OCI-LY1 (cell line): ENCODE measurements around the gene BANF2.

Experiments used
- H2AFZ ChIP-seq: fragments of 200-600 bp; sonication (generic), shearing (Covaris generic); 2 replicates; pipeline ENCODE4 v1.6.0; 2014; ENCODE audit warnings: antibody characterized with exemption, mild to moderate bottlenecking, low read length
- H3F3A ChIP-seq: fragments of 200-600 bp; sonication (generic), shearing (Covaris generic); 2 replicates; pipeline ENCODE4 v1.6.0; 2014; ENCODE audit warnings: mild to moderate bottlenecking, antibody characterized with exemption, low read length, moderate library complexity; ENCODE audit not compliant: insufficient read depth
- H3K27ac ChIP-seq: fragments of 200-600 bp; sonication (generic); 2 replicates; pipeline ENCODE4 v1.5.1; 2014; ENCODE audit warnings: low read length, mixed run types, mild to moderate bottlenecking, low read depth; ENCODE audit not compliant: poor library complexity, severe bottlenecking
- H3K27me3 ChIP-seq: fragments of 200-600 bp; sonication (generic); 2 replicates; pipeline ENCODE4 v1.6.0; 2014; ENCODE audit warnings: antibody characterized with exemption, mild to moderate bottlenecking, low read length, moderate library complexity; ENCODE audit not compliant: insufficient read depth
- H3K36me3 ChIP-seq: fragments of 200-600 bp; sonication (generic); 2 replicates; pipeline ENCODE4 v1.6.1; 2014; ENCODE audit warnings: mild to moderate bottlenecking, antibody characterized with exemption, low read length, moderate library complexity, mixed read lengths; ENCODE audit not compliant: insufficient read depth
- H3K4me1 ChIP-seq: fragments of 200-600 bp; sonication (generic); 2 replicates; pipeline ENCODE4 v1.5.1; 2014; ENCODE audit warnings: mild to moderate bottlenecking, low read length, moderate library complexity; ENCODE audit not compliant: insufficient read depth, severe bottlenecking
- H3K4me2 ChIP-seq: fragments of 200-600 bp; sonication (generic), shearing (Covaris generic); 2 replicates; pipeline ENCODE4 v1.6.1; 2014; ENCODE audit warnings: low read length
- H3K4me3 ChIP-seq: fragments of 200-600 bp; sonication (generic); 2 replicates; pipeline ENCODE4 v1.5.1; 2014; ENCODE audit warnings: low read length, low read depth, mild to moderate bottlenecking, mixed read lengths; ENCODE audit not compliant: poor library complexity, severe bottlenecking
- H3K79me2 ChIP-seq: fragments of 200-600 bp; shearing (Covaris generic); 2 replicates; pipeline ENCODE4 v1.6.1; 2016; ENCODE audit warnings: mixed run types, low read length, mixed read lengths; ENCODE audit not compliant: insufficient read depth
- H3K9ac ChIP-seq: fragments of 200-600 bp; sonication (generic), shearing (Covaris generic); 2 replicates; pipeline ENCODE4 v1.6.1; 2014; ENCODE audit warnings: mild to moderate bottlenecking, low read length, mixed read lengths
- H3K9me2 ChIP-seq: fragments of 200-600 bp; sonication (generic), shearing (Covaris generic); 2 replicates; pipeline ENCODE4 v1.6.1; 2014; ENCODE audit warnings: low read depth, mild to moderate bottlenecking, low read length, mixed read lengths
- H3K9me3 ChIP-seq: fragments of 200-600 bp; shearing (Covaris generic); 2 replicates; pipeline ENCODE4 v1.6.1; 2014; ENCODE audit warnings: low read length, mixed read lengths
- H4K20me1 ChIP-seq: fragments of 200-600 bp; sonication (generic), shearing (Covaris generic); 2 replicates; pipeline ENCODE4 v1.6.0; 2016; ENCODE audit warnings: mild to moderate bottlenecking, low read length; ENCODE audit not compliant: insufficient read depth
- EZH2 ChIP-seq: fragments of 200-600 bp; sonication (generic), shearing (Covaris generic); IDR thresholded peaks from 2 replicates; pipeline ENCODE4 v1.8.0; 2017; ENCODE audit warnings: borderline replicate concordance, mixed run types, mild to moderate bottlenecking, antibody characterized with exemption, low read length, moderate library complexity, mixed read lengths
- TF ChIP-seq, protein P1 (sequence below): fragments of 200-600 bp; sonication (generic), shearing (Covaris generic); IDR thresholded peaks from 2 replicates; pipeline ENCODE4 v1.5.1; 2017; ENCODE audit warnings: mild to moderate bottlenecking, antibody characterized with exemption, low read length, moderate library complexity, mixed read lengths

BANF2 gene

DNA sequence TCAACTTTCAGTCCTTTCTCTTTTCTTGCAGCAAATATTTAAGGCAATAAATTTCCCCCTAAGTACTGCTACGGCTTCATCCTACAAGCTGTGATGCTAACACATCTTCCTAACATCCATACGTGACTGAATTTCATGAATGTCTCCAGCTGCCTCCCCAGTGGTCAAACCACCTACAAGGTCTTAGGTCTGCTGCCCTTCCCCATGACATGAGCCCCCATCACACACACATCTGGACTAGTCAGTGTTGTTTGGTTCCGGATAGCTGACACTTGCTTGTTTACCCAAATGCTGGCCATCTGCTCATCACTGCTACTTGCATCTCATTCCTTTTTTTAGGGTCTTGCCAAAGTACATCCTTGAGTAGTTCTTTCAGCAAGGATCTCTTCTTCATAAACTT, 32.3 kb upstream of the BANF2 start:
- H3K9ac ChIP-seq = no peak overlapping the region
- H3K9me3 ChIP-seq = no peaks in the 10 kb centered on the region
- no peak for TF ChIP-seq EZH2
- TF ChIP-seq, protein P1, sequence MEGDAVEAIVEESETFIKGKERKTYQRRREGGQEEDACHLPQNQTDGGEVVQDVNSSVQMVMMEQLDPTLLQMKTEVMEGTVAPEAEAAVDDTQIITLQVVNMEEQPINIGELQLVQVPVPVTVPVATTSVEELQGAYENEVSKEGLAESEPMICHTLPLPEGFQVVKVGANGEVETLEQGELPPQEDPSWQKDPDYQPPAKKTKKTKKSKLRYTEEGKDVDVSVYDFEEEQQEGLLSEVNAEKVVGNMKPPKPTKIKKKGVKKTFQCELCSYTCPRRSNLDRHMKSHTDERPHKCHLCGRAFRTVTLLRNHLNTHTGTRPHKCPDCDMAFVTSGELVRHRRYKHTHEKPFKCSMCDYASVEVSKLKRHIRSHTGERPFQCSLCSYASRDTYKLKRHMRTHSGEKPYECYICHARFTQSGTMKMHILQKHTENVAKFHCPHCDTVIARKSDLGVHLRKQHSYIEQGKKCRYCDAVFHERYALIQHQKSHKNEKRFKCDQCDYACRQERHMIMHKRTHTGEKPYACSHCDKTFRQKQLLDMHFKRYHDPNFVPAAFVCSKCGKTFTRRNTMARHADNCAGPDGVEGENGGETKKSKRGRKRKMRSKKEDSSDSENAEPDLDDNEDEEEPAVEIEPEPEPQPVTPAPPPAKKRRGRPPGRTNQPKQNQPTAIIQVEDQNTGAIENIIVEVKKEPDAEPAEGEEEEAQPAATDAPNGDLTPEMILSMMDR = no peak
- no peak overlapping the region for H3K4me2 ChIP-seq
- peak overlapping the region; percentile 23 for H3K27ac ChIP-seq
- H3K4me3 ChIP-seq = no peak overlapping the region
- H3K9me2 ChIP-seq = no peaks in the 10 kb centered on the region
- peaks cover 46% of the 10 kb centered on the region for H3K4me1 ChIP-seq
- H3K27me3 ChIP-seq = no peaks in the 10 kb centered on the region
- no peaks in the 10 kb centered on the region for H4K20me1 ChIP-seq
- H3K79me2 ChIP-seq = no peaks in the 10 kb centered on the region; the same call in 1 of the 2 replicates
- H3F3A ChIP-seq = no peaks in the 10 kb centered on the region
- H2AFZ ChIP-seq = no peak overlapping the region
- peaks cover 16% of the 10 kb centered on the region; the same call in 1 of the 2 replicates for H3K36me3 ChIP-seq

DNA sequence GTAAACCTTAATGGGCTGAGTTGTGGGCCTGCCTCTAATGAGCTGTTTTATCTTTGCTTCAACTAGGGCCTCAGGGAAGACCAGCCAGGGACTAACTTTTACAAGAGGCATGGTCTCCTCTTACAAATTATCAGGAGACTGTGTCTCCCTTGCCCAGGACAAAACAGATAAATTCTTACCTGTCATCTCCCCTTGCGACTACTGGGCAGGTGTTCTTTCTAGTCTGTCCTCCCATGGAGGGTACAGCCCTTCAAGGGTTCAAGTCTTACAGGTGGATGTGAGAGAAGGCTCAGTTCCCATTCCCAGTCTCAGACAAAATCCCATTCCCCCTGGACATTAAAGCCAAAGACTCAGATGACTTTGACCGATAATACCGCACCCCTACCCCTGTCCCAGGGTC, 31.3 kb upstream of the BANF2 start:
- Histone ChIP-seq H3K79me2 (no peaks in the 10 kb centered on the region; the same call in 1 of the 2 replicates), H2AFZ (no peak overlapping the region), H3F3A (no peaks in the 10 kb centered on the region), H3K27ac (no peak overlapping the region), H4K20me1 (no peaks in the 10 kb centered on the region), H3K36me3 (peaks cover 16% of the 10 kb centered on the region; the same call in 1 of the 2 replicates), H3K4me2 (no peak overlapping the region), H3K9ac (no peak overlapping the region), H3K9me3 (no peaks in the 10 kb centered on the region), H3K4me1 (peaks cover 36% of the 10 kb centered on the region), H3K4me3 (no peak overlapping the region), H3K9me2 (no peaks in the 10 kb centered on the region), H3K27me3 (no peaks in the 10 kb centered on the region)
- TF ChIP-seq EZH2 = no peak
- TF ChIP-seq, protein P1 = no peak

DNA sequence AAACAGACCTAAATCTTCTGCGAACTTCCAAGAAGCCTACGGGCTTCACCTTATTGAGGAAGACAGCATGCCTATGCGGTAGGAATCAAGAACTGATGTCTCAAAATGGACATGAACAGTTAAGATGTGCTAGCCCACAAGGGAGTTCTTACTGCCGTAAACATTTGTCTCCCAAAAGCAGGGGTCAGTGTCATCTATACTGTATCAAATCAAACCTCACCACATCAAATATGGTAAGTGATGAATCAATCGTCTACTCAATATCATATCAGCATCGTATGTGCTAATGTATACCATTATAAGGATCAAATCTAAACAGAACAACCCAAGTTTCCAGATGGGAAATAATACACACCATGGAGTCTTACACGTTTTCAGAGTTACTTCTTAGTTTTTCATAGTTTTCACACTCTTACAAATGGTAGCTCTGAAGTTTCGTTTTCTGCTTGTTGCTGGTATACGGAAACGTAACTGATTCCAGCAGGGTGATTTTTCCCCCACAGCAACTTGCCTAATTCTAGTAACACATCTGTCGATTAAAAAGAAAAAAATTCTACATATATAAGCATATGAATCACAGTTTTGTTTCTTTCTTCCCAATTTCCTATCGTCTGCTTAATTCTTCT, 30.3 kb upstream of the BANF2 start:
- no peaks in the 10 kb centered on the region for H3F3A ChIP-seq
- H3K9ac ChIP-seq = no peak overlapping the region
- no peak overlapping the region for H2AFZ ChIP-seq
- no peak overlapping the region for H3K4me3 ChIP-seq
- no peaks in the 10 kb centered on the region for H3K27me3 ChIP-seq
- no peak overlapping the region for H3K4me2 ChIP-seq
- no peaks in the 10 kb centered on the region for H3K9me3 ChIP-seq
- TF ChIP-seq, protein P1 = no peak
- TF ChIP-seq EZH2 = no peak
- H3K4me1 ChIP-seq = peaks cover 27% of the 10 kb centered on the region
- H4K20me1 ChIP-seq = no peaks in the 10 kb centered on the region
- no peak overlapping the region for H3K27ac ChIP-seq
- H3K36me3 ChIP-seq = peaks cover 16% of the 10 kb centered on the region; the same call in 1 of the 2 replicates
- H3K79me2 ChIP-seq = no peaks in the 10 kb centered on the region
- H3K9me2 ChIP-seq = no peaks in the 10 kb centered on the region
